ENCODE data around the gene ACP5.
"Not testable (repeated sequence)": the region's sequence is repeated elsewhere in the genome, so short reads cannot be mapped to it uniquely, and the experiment has no call there.

DNA sequence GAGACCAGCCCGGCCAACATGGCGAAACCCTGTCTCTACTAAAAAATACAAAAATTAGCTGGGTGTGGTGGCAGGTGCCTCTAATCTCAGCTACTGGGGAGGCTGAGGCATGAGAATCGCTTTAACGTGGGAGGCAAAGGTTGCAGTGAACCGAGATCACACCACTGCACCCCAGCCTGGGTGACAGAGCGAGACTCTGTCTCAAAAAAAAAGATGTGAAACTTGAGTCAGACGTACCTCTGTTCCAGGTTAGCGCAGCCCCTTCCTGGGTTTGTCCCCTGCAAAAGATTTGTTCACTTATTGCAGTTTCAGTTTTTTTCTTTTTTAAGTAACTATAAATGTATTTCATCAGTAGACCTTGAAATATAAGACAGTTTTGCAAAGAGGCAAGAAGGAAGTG is 22.3 kb upstream of the ACP5 start:
- TF ChIP-seq, protein P1, sequence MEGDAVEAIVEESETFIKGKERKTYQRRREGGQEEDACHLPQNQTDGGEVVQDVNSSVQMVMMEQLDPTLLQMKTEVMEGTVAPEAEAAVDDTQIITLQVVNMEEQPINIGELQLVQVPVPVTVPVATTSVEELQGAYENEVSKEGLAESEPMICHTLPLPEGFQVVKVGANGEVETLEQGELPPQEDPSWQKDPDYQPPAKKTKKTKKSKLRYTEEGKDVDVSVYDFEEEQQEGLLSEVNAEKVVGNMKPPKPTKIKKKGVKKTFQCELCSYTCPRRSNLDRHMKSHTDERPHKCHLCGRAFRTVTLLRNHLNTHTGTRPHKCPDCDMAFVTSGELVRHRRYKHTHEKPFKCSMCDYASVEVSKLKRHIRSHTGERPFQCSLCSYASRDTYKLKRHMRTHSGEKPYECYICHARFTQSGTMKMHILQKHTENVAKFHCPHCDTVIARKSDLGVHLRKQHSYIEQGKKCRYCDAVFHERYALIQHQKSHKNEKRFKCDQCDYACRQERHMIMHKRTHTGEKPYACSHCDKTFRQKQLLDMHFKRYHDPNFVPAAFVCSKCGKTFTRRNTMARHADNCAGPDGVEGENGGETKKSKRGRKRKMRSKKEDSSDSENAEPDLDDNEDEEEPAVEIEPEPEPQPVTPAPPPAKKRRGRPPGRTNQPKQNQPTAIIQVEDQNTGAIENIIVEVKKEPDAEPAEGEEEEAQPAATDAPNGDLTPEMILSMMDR (conservative IDR thresholded peaks at IDR 0.05) = not testable (repeated sequence)
- TF ChIP-seq EZH2 (IDR thresholded peaks at IDR 0.05; ENCODE audit: low read depth) = not testable (repeated sequence)

Measured in PC-9 (cell line).